Endothelial cell of umbilical vein (primary cell): Measurements from ENCODE around the gene ERCC1. TPM values are rescaled to one million over a fixed set of nuclear protein-coding genes. Genes with fewer than 3 reads are reported as not detected.

Source experiments
- BruUV-seq: library from RNA; stranded (reverse); fragments of 400-500 nt; replicated peaks from 2 replicates; lab custom pipeline; 2021; lab: Mats Ljungman, UMichigan
- CTCF ChIA-PET: fragments of 300-600, 350-600 bp; sonication (Branson Sonifier 250); formaldehyde crosslinking; loops from one replicate; lab custom pipeline; 2021; ENCODE audit warnings: antibody characterized with exemption, inconsistent platforms; lab: Charles Lee
- POLR2A ChIA-PET: fragments of 300-600, 350-600 bp; sonication (Branson Sonifier 250); formaldehyde crosslinking; loops from one replicate; lab custom pipeline; 2021; ENCODE audit warnings: antibody characterized with exemption, inconsistent platforms; lab: Charles Lee
- DNase-seq: peaks from one replicate; pipeline ENCODE4 v3.0.0-alpha.2; 2011; ENCODE audit warnings: low read depth, low spot score
- FAIRE-seq: peaks from 2 replicates; lab custom pipeline; 2011; peaks lifted over from hg19 to GRCh38; lab: Jason Lieb, UNC
- H2AFZ ChIP-seq: 2 replicates; pipeline ENCODE4 v1.6.0; 2012; ENCODE audit warnings: low read depth, low read length, control low read depth, inconsistent platforms
- H3K27ac ChIP-seq: 2 replicates; pipeline ENCODE4 v1.5.1; 2011; ENCODE audit warnings: low read depth, mild to moderate bottlenecking, control low read depth, low read length, moderate library complexity; ENCODE audit not compliant: insufficient read depth
- H3K27me3 ChIP-seq, 2 experiments: 2 replicates each; pipeline versions ENCODE4 v1.6.0 to v1.6.1; 2011; ENCODE audit warnings: low read length in 2 of 2, mixed read lengths in 1 of 2; ENCODE audit not compliant: control insufficient read depth in 2 of 2, insufficient read depth in 2 of 2
- H3K36me3 ChIP-seq, 2 experiments: 2 replicates in 1 of 2; 3 replicates in 1 of 2; pipeline ENCODE4 v1.5.1; 2011; ENCODE audit warnings: low read length in 2 of 2, mild to moderate bottlenecking in 1 of 2, moderate library complexity in 1 of 2; ENCODE audit not compliant: control insufficient read depth in 2 of 2, insufficient read depth in 2 of 2; ENCODE audit errors: extremely low read depth in 1 of 2
- H3K4me1 ChIP-seq: 3 replicates; pipeline ENCODE4 v1.5.1; 2011; ENCODE audit warnings: mild to moderate bottlenecking, low read length; ENCODE audit not compliant: control insufficient read depth, insufficient read depth; ENCODE audit errors: extremely low read depth
- H3K4me2 ChIP-seq: 2 replicates; pipeline ENCODE4 v1.6.1; 2011; ENCODE audit warnings: low read length, control low read depth, mixed read lengths; ENCODE audit not compliant: insufficient read depth
- H3K4me3 ChIP-seq, 3 experiments: fragments of 200-600 bp in 1 of 3; sonication (generic), shearing (Covaris generic) in 1 of 3; replicated peaks in 1 of 3; 2 replicates each; pipeline ENCODE4 v1.5.1; 2011 to 2016; ENCODE audit warnings: control low read depth in 3 of 3, low read length in 3 of 3, mild to moderate bottlenecking in 2 of 3, inconsistent platforms in 1 of 3, low read depth in 1 of 3, moderate library complexity in 1 of 3; ENCODE audit not compliant: insufficient read depth in 1 of 3
- H3K79me2 ChIP-seq: 2 replicates; pipeline ENCODE4 v1.6.0; 2012; ENCODE audit warnings: low read length, inconsistent platforms; ENCODE audit not compliant: control insufficient read depth, insufficient read depth
- H3K9ac ChIP-seq: replicated peaks from 2 replicates; pipeline ENCODE3; 2011; ENCODE audit warnings: low read length, control low read depth; ENCODE audit not compliant: insufficient read depth; ENCODE audit errors: extremely low read depth
- H3K9me1 ChIP-seq: replicated peaks from 3 replicates; pipeline ENCODE4 v1.6.0; 2011; ENCODE audit warnings: mild to moderate bottlenecking, low read length; ENCODE audit not compliant: control insufficient read depth, insufficient read depth; ENCODE audit errors: extremely low read depth
- H3K9me3 ChIP-seq: replicated peaks from 2 replicates; pipeline ENCODE4 v1.5.1; 2012; ENCODE audit warnings: low read length, inconsistent platforms; ENCODE audit not compliant: control insufficient read depth, insufficient read depth
- H4K20me1 ChIP-seq: replicated peaks from 2 replicates; pipeline ENCODE3; 2011; ENCODE audit warnings: mild to moderate bottlenecking, low read length; ENCODE audit not compliant: control insufficient read depth, insufficient read depth; ENCODE audit errors: extremely low read depth
- EZH2 ChIP-seq: IDR thresholded peaks from 2 replicates; pipeline ENCODE4 v1.6.1; 2012; ENCODE audit warnings: borderline replicate concordance, low read depth, mild to moderate bottlenecking, moderate library complexity, low read length, inconsistent platforms; ENCODE audit not compliant: severe bottlenecking
- FOS ChIP-seq: IDR thresholded peaks from 2 replicates; pipeline ENCODE4 v1.6.1; 2011; ENCODE audit warnings: mild to moderate bottlenecking, low read length, moderate library complexity, borderline replicate concordance; ENCODE audit not compliant: insufficient read depth
- GATA2 ChIP-seq: IDR thresholded peaks from 2 replicates; pipeline ENCODE4 v1.7.0; 2011; ENCODE audit warnings: low read depth, mild to moderate bottlenecking, moderate library complexity, mixed read lengths, low read length; ENCODE audit not compliant: insufficient read length, insufficient read depth
- JUN ChIP-seq: IDR thresholded peaks from 2 replicates; pipeline ENCODE4 v1.6.1; 2011; ENCODE audit warnings: borderline replicate concordance, low read depth; ENCODE audit not compliant: insufficient read length, insufficient read depth
- MYC ChIP-seq: IDR thresholded peaks from one replicate; pipeline ENCODE4 v1.6.1; 2011; ENCODE audit warnings: mild to moderate bottlenecking, low read depth, low read length
- POLR2A ChIP-seq: IDR thresholded peaks from 2 replicates; pipeline ENCODE4 v1.6.1; 2012; ENCODE audit warnings: low read depth, mild to moderate bottlenecking, control low read depth, low read length
- POLR2AphosphoS5 ChIP-seq: IDR thresholded peaks from 2 replicates; pipeline ENCODE4 v1.6.1; 2012; ENCODE audit warnings: low read depth, mild to moderate bottlenecking, control low read depth, low read length, moderate library complexity; ENCODE audit not compliant: insufficient read depth
- dilution Hi-C: fragments of 300-500 bp; cut with MboI; formaldehyde crosslinking; loops from one replicate; pipeline ENCODE4 v1.15.0; 2019; ENCODE audit warnings: low sequenced_read_pairs; ENCODE audit not compliant: extremely low pct_ligation_motif_present
- intact Hi-C: fragments of 100-400 bp; cut with micrococcal nuclease; formaldehyde crosslinking; loops from one replicate; pipeline ENCODE4 v1.10.0; 2022
- polyA plus RNA-seq, 4 experiments: library from polyadenylated mRNA; depleted of rRNA in 3 of 4; stranded (reverse) in 3 of 4; unstranded in 1 of 4; fragments of >200 nt; gene quantifications; 2 replicates each; pipeline versions ENCODE4 v1.2.1 to v1.2.3, GENCODE V29; 2011 to 2012; ENCODE audit warnings: missing spikeins in 1 of 4
- total RNA-seq: library from RNA; stranded (reverse); gene quantifications from 2 replicates; pipeline ENCODE4 v1.2.3, GENCODE V29; 2021
- TF ChIP-seq, protein P1 (sequence below), 2 donors: IDR thresholded peaks; 1 replicate in 1 of 2; 2 replicates in 1 of 2; pipeline ENCODE4 v1.5.1; 2011; ENCODE audit warnings: low read length in 2 of 2, mild to moderate bottlenecking in 2 of 2, moderate library complexity in 2 of 2, control low read depth in 1 of 2, inconsistent platforms in 1 of 2, low read depth in 1 of 2; ENCODE audit not compliant: insufficient read depth in 1 of 2; ENCODE audit errors: extremely low read depth in 1 of 2
- TF ChIP-seq, protein P2 (sequence below): IDR thresholded peaks from 2 replicates; pipeline ENCODE4 v1.6.1; 2011; ENCODE audit not compliant: insufficient read depth, insufficient read length

ERCC1 gene
- total and polyA plus RNA-seq, 2 donors (not counting 3 experiments of a cell fraction or from before 2014, with no cell fraction given) = 81.8 to 126 TPM

DNA sequence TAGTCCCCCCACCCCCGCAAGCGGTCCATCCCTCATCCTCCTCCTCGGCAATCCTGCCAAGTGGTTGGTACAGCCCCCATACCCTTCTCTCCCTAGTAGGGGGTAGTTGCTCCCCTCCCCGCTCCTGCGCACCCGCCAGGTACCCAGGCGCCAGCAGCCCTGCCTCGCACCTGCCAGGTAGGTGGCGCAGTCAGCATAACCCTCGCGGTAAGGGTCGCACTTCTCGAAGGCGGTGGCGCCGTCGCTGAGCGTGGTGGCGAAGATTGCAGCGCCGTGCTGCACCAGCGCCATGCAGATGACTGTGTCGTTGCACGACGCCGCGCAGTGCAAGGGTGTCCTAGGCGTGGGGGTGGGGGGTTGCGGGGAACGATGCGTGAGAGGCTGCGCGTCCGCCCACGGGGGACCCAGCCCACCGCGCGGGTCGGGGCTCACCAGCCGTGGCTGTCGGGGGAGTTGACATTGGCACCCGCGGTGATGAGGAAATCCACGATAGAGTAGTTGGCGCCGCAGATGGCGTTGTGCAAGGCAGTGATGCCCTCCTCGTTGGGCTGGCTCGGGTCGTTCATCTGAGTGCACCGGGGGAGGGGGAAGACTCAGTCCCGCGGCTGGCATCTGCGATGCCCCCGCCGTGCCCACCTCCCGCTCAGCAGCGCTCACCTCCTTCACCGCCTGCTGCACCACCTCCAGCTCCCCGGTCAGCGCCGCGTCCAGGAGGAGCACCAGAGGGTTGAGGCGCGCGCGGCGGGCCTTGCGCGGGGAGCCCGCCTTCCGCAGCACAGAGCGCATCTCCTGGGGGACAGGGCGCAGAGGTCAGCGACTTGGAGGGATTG, 38.1 kb downstream of the ERCC1 start:
- H3K9ac ChIP-seq = no peak overlapping the region
- CTCF ChIA-PET = interaction anchor here (1.7 kb wide), 1 partner anchor 16 kb away, joined by 4 read pairs; the partner anchor contains the start of gene ERCC2
- intact Hi-C loops (no loop called here), dilution Hi-C loops (no loop called here)
- no peak overlapping the region for H3K4me3 ChIP-seq
- no peak for DNase-seq
- POLR2A ChIA-PET = no interaction called here
- H4K20me1 ChIP-seq = no peaks in the 10 kb centered on the region
- no peaks in the 10 kb centered on the region for H3K36me3 ChIP-seq
- H3K79me2 ChIP-seq = no peaks in the 10 kb centered on the region
- peaks cover 8% of the 10 kb centered on the region for H3K4me1 ChIP-seq
- H3K9me1 ChIP-seq = no peaks in the 10 kb centered on the region
- peak overlapping the region; percentile 49 for H3K4me2 ChIP-seq
- no peak overlapping the region for H3K27ac ChIP-seq
- TF ChIP-seq, protein P1, sequence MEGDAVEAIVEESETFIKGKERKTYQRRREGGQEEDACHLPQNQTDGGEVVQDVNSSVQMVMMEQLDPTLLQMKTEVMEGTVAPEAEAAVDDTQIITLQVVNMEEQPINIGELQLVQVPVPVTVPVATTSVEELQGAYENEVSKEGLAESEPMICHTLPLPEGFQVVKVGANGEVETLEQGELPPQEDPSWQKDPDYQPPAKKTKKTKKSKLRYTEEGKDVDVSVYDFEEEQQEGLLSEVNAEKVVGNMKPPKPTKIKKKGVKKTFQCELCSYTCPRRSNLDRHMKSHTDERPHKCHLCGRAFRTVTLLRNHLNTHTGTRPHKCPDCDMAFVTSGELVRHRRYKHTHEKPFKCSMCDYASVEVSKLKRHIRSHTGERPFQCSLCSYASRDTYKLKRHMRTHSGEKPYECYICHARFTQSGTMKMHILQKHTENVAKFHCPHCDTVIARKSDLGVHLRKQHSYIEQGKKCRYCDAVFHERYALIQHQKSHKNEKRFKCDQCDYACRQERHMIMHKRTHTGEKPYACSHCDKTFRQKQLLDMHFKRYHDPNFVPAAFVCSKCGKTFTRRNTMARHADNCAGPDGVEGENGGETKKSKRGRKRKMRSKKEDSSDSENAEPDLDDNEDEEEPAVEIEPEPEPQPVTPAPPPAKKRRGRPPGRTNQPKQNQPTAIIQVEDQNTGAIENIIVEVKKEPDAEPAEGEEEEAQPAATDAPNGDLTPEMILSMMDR (IDR thresholded peaks at IDR 0.05; ENCODE audit: extremely low read depth in 1 of 2, insufficient read depth in 1 of 2, low read depth in 1 of 2, low read length in 2 of 2) = no peak
- TF ChIP-seq POLR2A (no peak), FOS (no peak), JUN (no peak), GATA2 (no peak), EZH2 (no peak), MYC (no peak), POLR2AphosphoS5 (no peak)
- TF ChIP-seq, protein P2, sequence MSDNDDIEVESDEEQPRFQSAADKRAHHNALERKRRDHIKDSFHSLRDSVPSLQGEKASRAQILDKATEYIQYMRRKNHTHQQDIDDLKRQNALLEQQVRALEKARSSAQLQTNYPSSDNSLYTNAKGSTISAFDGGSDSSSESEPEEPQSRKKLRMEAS = no peak
- H2AFZ ChIP-seq = no peak overlapping the region
- peaks cover 0 to 3% of the 10 kb centered on the region in 2 experiments for H3K27me3 ChIP-seq
- no peak for FAIRE-seq
- no TSS peak for BruUV-seq
- H3K9me3 ChIP-seq = no peaks in the 10 kb centered on the region
